ENCODE results near the gene SUFU. TPM values are rescaled to one million over a fixed set of nuclear protein-coding genes. Genes with fewer than 3 reads are reported as not detected.

Gene SUFU
- total and polyA plus RNA-seq, 9 donors, result 4.6 to 19.1 (median 14.2) TPM

DNA sequence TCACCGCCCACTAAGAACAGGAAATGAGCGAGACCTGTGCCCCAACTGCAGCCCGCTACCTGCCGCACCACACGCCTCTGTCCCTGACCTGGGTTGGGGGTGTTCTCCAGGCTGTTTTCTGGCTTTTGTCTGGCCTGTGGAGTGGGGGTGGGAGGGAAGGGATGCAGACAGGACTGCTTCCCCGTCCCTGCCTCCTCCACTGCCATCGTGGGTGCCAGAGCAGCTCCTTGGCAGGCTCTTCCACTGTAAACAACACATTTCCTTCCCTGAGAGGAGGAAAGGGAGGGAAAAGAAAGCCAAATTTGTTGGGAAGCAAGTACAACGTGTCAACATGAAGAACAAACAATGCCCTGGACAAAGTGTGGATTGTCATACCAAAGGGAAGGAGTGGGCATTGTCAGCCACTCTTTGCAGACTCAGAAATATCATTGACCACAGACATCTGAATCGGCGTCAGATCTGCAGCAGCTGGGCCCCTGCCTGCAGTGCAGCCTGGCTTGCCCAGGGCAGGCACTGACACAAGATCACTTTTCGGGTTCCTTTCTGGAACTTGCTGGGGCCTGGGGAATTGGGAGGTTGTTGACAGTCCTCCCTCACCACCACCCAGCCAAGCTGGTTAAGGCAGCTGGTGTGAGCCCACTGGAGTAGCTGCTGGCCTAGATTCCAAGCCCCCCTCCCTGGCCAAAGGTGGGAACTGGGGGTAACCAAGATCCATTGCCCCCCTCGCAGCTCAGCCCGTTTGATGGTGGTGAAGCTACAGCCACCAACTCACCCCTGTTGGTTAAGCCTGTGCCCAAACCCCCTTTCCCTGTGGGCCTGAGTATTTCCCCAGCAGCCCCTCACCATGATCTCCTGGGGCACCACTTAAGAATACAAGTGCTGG is 117.9 kb downstream of the SUFU start:
- Histone ChIP-seq H3K4me3 (no peak overlapping the region), H3K36me3 (no peaks in the 10 kb centered on the region), H3K27ac (no peak overlapping the region), H3K27me3 (no peaks in the 10 kb centered on the region), H3K9me3 (no peaks in the 10 kb centered on the region), H3K4me1 (ENCODE audit: insufficient read depth) (peaks cover 14% of the 10 kb centered on the region)
- WGBS, 3 donors, result 75 to 80% (median 75%) methylated on average over 13 of the region's 13 CpGs
- intact Hi-C loops (cut with DNase I), result no loop called here
- peak in 1 of 5 donors; percentile 35 for DNase-seq
- no peak for TF ChIP-seq POLR2A (IDR thresholded peaks at IDR 0.05)
- TF ChIP-seq, protein P1, sequence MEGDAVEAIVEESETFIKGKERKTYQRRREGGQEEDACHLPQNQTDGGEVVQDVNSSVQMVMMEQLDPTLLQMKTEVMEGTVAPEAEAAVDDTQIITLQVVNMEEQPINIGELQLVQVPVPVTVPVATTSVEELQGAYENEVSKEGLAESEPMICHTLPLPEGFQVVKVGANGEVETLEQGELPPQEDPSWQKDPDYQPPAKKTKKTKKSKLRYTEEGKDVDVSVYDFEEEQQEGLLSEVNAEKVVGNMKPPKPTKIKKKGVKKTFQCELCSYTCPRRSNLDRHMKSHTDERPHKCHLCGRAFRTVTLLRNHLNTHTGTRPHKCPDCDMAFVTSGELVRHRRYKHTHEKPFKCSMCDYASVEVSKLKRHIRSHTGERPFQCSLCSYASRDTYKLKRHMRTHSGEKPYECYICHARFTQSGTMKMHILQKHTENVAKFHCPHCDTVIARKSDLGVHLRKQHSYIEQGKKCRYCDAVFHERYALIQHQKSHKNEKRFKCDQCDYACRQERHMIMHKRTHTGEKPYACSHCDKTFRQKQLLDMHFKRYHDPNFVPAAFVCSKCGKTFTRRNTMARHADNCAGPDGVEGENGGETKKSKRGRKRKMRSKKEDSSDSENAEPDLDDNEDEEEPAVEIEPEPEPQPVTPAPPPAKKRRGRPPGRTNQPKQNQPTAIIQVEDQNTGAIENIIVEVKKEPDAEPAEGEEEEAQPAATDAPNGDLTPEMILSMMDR (IDR thresholded peaks at IDR 0.05), result no peak
- TF ChIP-seq EP300 (IDR thresholded peaks at IDR 0.05), result no peak

DNA sequence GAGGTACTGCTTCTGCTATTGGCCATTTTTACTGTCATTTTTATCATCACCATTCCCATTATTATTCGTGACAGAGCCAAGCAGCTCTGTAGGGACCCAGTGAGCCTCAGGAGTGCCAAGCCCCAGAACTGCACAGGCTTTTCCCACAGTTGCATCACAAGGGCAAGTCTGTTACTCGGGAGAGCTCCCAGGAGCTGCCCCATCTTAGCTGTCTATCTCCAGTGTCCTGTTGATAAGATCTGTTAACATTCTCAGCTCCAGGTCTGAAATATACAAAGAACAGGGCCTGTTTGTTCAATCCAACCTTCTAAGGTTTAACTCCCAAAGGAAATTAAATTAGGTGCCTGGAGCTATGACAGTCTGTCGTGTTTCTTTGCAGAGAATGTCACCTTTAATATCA is 120.3 kb downstream of the SUFU start:
- Histone ChIP-seq H3K4me1 (ENCODE audit: insufficient read depth) (peaks cover 19% of the 10 kb centered on the region), H3K4me3 (no peak overlapping the region), H3K27ac (no peak overlapping the region), H3K36me3 (no peaks in the 10 kb centered on the region), H3K9me3 (no peaks in the 10 kb centered on the region), H3K27me3 (no peaks in the 10 kb centered on the region)
- TF ChIP-seq EP300 (IDR thresholded peaks at IDR 0.05) (no peak), POLR2A (IDR thresholded peaks at IDR 0.05) (no peak)
- TF ChIP-seq, protein P1 (IDR thresholded peaks at IDR 0.05), result no peak
- intact Hi-C loops (cut with DNase I), result no loop called here
- 92 to 93% (median 92%) methylated on average over 3 of the region's 3 CpGs for WGBS, 3 donors
- no peak for DNase-seq

GRCh38 chr10:102624751-102625645 is 121.2 kb downstream of the SUFU start:
- no peak overlapping the region for H3K4me3 ChIP-seq
- peaks cover 11% of the 10 kb centered on the region for H3K4me1 ChIP-seq (ENCODE audit: insufficient read depth)
- 58 to 69% (median 66%) methylated on average over 12 of the region's 12 CpGs for WGBS, 3 donors
- TF ChIP-seq POLR2A (IDR thresholded peaks at IDR 0.05), result no peak
- TF ChIP-seq, protein P1 (IDR thresholded peaks at IDR 0.05), result no peak
- no peak for TF ChIP-seq EP300 (IDR thresholded peaks at IDR 0.05)
- no peaks in the 10 kb centered on the region for H3K27me3 ChIP-seq
- no peaks in the 10 kb centered on the region for H3K9me3 ChIP-seq
- intact Hi-C loops (cut with DNase I), result no loop called here
- no peak overlapping the region for H3K27ac ChIP-seq
- DNase-seq, result peak in 1 of 5 donors; percentile 32
- H3K36me3 ChIP-seq, result no peaks in the 10 kb centered on the region

DNA sequence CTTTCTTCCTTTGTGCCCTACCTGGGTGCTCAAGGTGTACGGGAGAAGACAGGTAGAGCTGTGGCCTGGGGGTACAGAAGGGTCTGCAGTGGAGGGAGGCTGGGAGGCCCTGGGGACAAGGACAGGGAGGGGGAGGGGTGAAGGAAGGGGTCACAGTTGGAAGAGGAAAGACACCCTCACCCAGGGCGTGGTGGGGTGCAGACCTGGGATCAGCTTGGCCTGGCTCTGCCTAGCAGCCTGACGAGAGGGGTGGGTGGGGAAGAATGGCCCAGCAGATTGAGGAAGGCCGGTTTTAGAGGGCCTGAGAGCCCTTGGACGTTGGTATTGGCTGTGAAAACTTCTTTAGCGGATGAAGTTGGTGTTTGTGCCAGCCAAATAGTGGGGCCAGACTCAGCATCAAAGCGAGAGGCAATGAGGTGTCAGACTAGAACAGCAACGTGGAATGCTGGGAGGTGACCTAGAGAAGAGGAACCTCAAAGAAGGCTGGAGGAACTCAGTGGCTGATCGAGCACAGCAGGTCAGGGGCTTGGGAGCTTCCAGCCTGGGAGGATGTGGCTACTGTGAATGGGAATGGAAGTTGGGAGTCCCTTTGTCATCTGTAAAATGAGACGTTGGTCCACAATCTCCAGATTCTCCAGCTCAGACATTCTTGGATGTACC is 122.4 kb downstream of the SUFU start:
- H3K4me1 ChIP-seq (ENCODE audit: insufficient read depth), result peaks cover 9% of the 10 kb centered on the region
- TF ChIP-seq, protein P1 (IDR thresholded peaks at IDR 0.05), result no peak
- no peak for TF ChIP-seq EP300 (IDR thresholded peaks at IDR 0.05)
- no peak for TF ChIP-seq POLR2A (IDR thresholded peaks at IDR 0.05)

More for the DNA sequence above, 122.4 kb downstream of the SUFU start:
- Histone ChIP-seq H3K27me3 (no peaks in the 10 kb centered on the region), H3K27ac (no peak overlapping the region), H3K9me3 (no peaks in the 10 kb centered on the region), H3K4me3 (no peak overlapping the region), H3K36me3 (no peaks in the 10 kb centered on the region)
- intact Hi-C loops (cut with DNase I), result no loop called here
- 84 to 86% (median 85%) methylated on average over 10 of the region's 10 CpGs for WGBS, 3 donors
- no peak for DNase-seq
